ENCODE data around the gene UNC45A. TPM values are rescaled to one million over a fixed set of nuclear protein-coding genes. Genes with fewer than 3 reads are reported as not detected.
A peak's percentile ranks its signal among the peaks of the same experiment; 100 is the strongest.

The UNC45A gene
- total and polyA plus RNA-seq, 2 of the 13 experiments (the other 11 are each of a cell fraction or from before 2014, with no cell fraction given): 33.8 to 39.7 TPM

GRCh38 chr15:90934949-90935751, at the start of gene UNC45A (continued):
- no peak for TF ChIP-seq ZNF569 (CRISPR knock-in tag; IDR thresholded peaks at IDR 0.05; ENCODE audit: borderline replicate concordance)
- TF ChIP-seq ZNF317 (CRISPR knock-in tag; IDR thresholded peaks at IDR 0.05): no peak
- no peak for TF ChIP-seq ZMYM2 (CRISPR knock-in tag; IDR thresholded peaks at IDR 0.05)
- TF ChIP-seq NFYB (CRISPR knock-in tag; IDR thresholded peaks at IDR 0.05): no peak
- no peak for TF ChIP-seq ZNF770 (CRISPR knock-in tag; IDR thresholded peaks at IDR 0.05)
- no peak; the same call in 1 of the 2 replicates for TF ChIP-seq ZNF331 (CRISPR knock-in tag; IDR thresholded peaks at IDR 0.05)
- TF ChIP-seq PRPF4 (IDR thresholded peaks at IDR 0.05; ENCODE audit: low read depth, low read length, poor library complexity, severe bottlenecking): no peak
- peak; percentile 31; the same call in 1 of the 2 replicates for TF ChIP-seq TFDP2 (CRISPR knock-in tag; IDR thresholded peaks at IDR 0.05)
- no peak for TF ChIP-seq NFE2 (CRISPR knock-in tag; IDR thresholded peaks at IDR 0.05)
- no peak for TF ChIP-seq TCF12 (IDR thresholded peaks at IDR 0.05)
- no peak for TF ChIP-seq TCF12 (CRISPR knock-in tag; IDR thresholded peaks at IDR 0.05)
- TF ChIP-seq ZNF577 (CRISPR knock-in tag; IDR thresholded peaks at IDR 0.05; ENCODE audit: borderline replicate concordance, low read depth): no peak
- TF ChIP-seq ATF4 (CRISPR knock-in tag; IDR thresholded peaks at IDR 0.05): no peak
- TF ChIP-seq ELF1 (CRISPR knock-in tag; IDR thresholded peaks at IDR 0.05): peak; percentile 8; the same call in 1 of the 2 replicates
- TF ChIP-seq NR2F2 (IDR thresholded peaks at IDR 0.05; ENCODE audit: borderline replicate concordance, low read depth): no peak
- no peak for TF ChIP-seq ZNF281 (CRISPR knock-in tag; IDR thresholded peaks at IDR 0.05; ENCODE audit: borderline replicate concordance)
- no peak for TF ChIP-seq FOXM1 (CRISPR knock-in tag; IDR thresholded peaks at IDR 0.05)
- no peak for TF ChIP-seq MTA1 (CRISPR knock-in tag; IDR thresholded peaks at IDR 0.05; ENCODE audit: borderline replicate concordance)
- TF ChIP-seq MYPOP (CRISPR knock-in tag; IDR thresholded peaks at IDR 0.05): peak; percentile 64; the same call in 1 of the 2 replicates
- TF ChIP-seq PBX2 (CRISPR knock-in tag; IDR thresholded peaks at IDR 0.05): no peak

All from HepG2 (cell line).